HEK293 (cell line): ENCODE data around the gene SRPRB.
"Not testable (repeated sequence)": the region's sequence is repeated elsewhere in the genome, so short reads cannot be mapped to it uniquely, and the experiment has no call there.

Experiments
- ATF2 ChIP-seq: fragments of 450-650 bp; formaldehyde crosslinking; IDR thresholded peaks from 2 replicates; pipeline ENCODE4 v1.5.1; 2016; ENCODE audit warnings: missing biosample characterization, missing genetic modification characterization, low read depth
- CTCF ChIP-seq: fragments of 450-650 bp; formaldehyde crosslinking; IDR thresholded peaks from 2 replicates; pipeline ENCODE4 v1.5.1; 2016; ENCODE audit warnings: missing biosample characterization, missing genetic modification characterization
- ZBTB48 ChIP-seq: fragments of 450-650 bp; formaldehyde crosslinking; IDR thresholded peaks from 2 replicates; pipeline ENCODE4 v1.5.1; 2016; ENCODE audit warnings: missing biosample characterization, missing genetic modification characterization
- ZFP3 ChIP-seq: fragments of 450-650 bp; formaldehyde crosslinking; IDR thresholded peaks from 2 replicates; pipeline ENCODE4 v1.5.1; 2016; ENCODE audit warnings: low read depth, missing biosample characterization, missing genetic modification characterization
- ZNF10 ChIP-seq: fragments of 450-650 bp; formaldehyde crosslinking; IDR thresholded peaks from 2 replicates; pipeline ENCODE4 v1.5.1; 2017; ENCODE audit warnings: missing biosample characterization, missing genetic modification characterization
- ZNF138 ChIP-seq: fragments of 450-650 bp; formaldehyde crosslinking; IDR thresholded peaks from 2 replicates; pipeline ENCODE4 v1.5.1; 2016; ENCODE audit warnings: missing biosample characterization, missing genetic modification characterization, borderline replicate concordance
- ZNF175 ChIP-seq: fragments of 450-650 bp; formaldehyde crosslinking; IDR thresholded peaks from 2 replicates; pipeline ENCODE4 v1.5.1; 2016; ENCODE audit warnings: missing biosample characterization, missing genetic modification characterization
- ZNF274 ChIP-seq, 2 experiments: fragments of 200-500 bp in 1 of 2; fragments of 450-650 bp in 1 of 2; sonication (Bioruptor generic) in 1 of 2; formaldehyde crosslinking in 1 of 2; IDR thresholded peaks; 2 replicates each; pipeline versions ENCODE4 v1.5.1 to v1.6.1; 2014 to 2016; ENCODE audit warnings: borderline replicate concordance in 1 of 2, inconsistent platforms in 1 of 2, low read length in 1 of 2, missing biosample characterization in 1 of 2, missing genetic modification characterization in 1 of 2
- ZNF426 ChIP-seq: fragments of 450-650 bp; formaldehyde crosslinking; IDR thresholded peaks from 2 replicates; pipeline ENCODE4 v1.5.1; 2017; ENCODE audit warnings: missing biosample characterization, missing genetic modification characterization, mild to moderate bottlenecking, inconsistent platforms, moderate library complexity
- ZNF473 ChIP-seq: fragments of 450-650 bp; formaldehyde crosslinking; IDR thresholded peaks from 2 replicates; pipeline ENCODE4 v1.5.1; 2017; ENCODE audit warnings: missing biosample characterization, missing genetic modification characterization
- ZNF571 ChIP-seq: fragments of 450-650 bp; formaldehyde crosslinking; IDR thresholded peaks from 2 replicates; pipeline ENCODE4 v1.5.0; 2017; ENCODE audit warnings: missing biosample characterization, missing genetic modification characterization

DNA sequence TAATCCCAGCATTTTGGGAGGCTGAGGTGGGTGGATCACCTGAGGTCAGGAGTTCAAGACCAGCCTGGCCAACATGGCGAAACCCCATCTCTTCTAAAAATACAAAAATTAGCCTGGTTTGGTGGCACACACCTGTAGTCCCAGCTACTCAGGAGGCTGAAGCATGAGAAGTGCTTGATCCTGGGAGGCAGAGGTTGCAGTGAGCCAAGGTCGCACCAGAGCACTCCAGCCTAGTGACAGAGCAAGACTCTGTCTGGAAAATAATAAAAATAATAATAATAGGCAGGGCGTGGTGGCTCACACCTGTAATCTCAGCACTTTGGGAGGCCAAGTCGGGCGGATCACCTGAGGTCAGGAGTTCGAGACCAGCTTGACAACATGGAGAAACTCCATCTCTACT is 24.9 kb upstream of the SRPRB start:
- not testable (repeated sequence) for TF ChIP-seq CTCF (tag by site-specific recombination); ZNF473; ZNF571; ATF2 (tag by site-specific recombination); ZBTB48 (tag by site-specific recombination); ZNF274 (IDR thresholded peaks at IDR 0.05; ENCODE audit: low read length); ZNF274 (tag by site-specific recombination; IDR thresholded peaks at IDR 0.05; ENCODE audit: borderline replicate concordance); ZNF426 (tag by site-specific recombination); ZNF138 (tag by site-specific recombination); ZNF175; ZNF10 (tag by site-specific recombination); ZFP3 (tag by site-specific recombination)
